ENCODE results near the gene ARID2. TPM values are rescaled to one million over a fixed set of nuclear protein-coding genes. Genes with fewer than 3 reads are reported as not detected.

Gene ARID2
- total and polyA plus RNA-seq, 10 donors = 5.7 to 59.6 (median 42.6) TPM

GRCh38 chr12:45886685-45887084 is 157.2 kb downstream of the ARID2 start:
- Histone ChIP-seq H3K27ac (no peak overlapping the region), H3K9me3 (peaks cover 0 to 20% (median 13%) of the 10 kb centered on the region in 8 donors), H3K4me1 (no peaks in the 10 kb centered on the region), H3K27me3 (replicated peaks in 1 of 7) (no peaks in the 10 kb centered on the region), H3K36me3 (peaks cover 0 to 68% (median 15%) of the 10 kb centered on the region in 6 donors), H3K4me3 (no peak overlapping the region)
- intact Hi-C loops (cut with DNase I; ENCODE audit: low total_unique reads) = loop anchor here (10.0 kb wide), 1 partner anchor 112 kb away; no protein-coding TSS in a partner anchor
- 96 to 100% (median 100%) methylated on average over 1 of the region's 1 CpG for WGBS, 5 donors
- TF ChIP-seq POLR2A (IDR thresholded peaks at IDR 0.05) = no peak
- no peak for TF ChIP-seq CTCF (IDR thresholded peaks at IDR 0.05 in 8 of 11, conservative IDR thresholded peaks at IDR 0.05 in 3 of 11)
- TF ChIP-seq POLR2AphosphoS5 (IDR thresholded peaks at IDR 0.05) = no peak
- no peak for DNase-seq

DNA sequence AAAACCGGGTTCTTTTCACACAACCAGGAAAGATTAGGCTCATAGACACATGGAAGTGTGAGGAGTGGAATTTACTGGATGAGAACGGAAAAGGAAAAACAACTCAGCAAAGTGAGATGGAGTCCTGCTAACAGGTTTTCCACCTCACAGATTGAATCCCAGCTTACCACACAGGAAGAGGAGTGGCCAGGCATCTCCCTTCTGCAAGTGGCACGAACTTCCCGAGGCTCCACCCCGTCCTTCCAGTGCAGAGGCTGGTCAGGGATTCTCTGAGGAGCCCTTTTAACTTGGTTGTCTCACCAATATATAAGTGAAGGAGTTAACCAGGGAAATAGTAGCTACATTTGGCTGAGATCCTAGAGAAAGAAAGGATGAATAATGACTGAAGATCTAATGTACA is 158.0 kb downstream of the ARID2 start:
- 75 to 88% (median 84%) methylated on average over 5 of the region's 5 CpGs for WGBS, 5 donors
- TF ChIP-seq CTCF (IDR thresholded peaks at IDR 0.05 in 8 of 11, conservative IDR thresholded peaks at IDR 0.05 in 3 of 11) (no peak), POLR2AphosphoS5 (IDR thresholded peaks at IDR 0.05) (no peak), POLR2A (IDR thresholded peaks at IDR 0.05) (no peak)
- Histone ChIP-seq H3K4me1 (no peaks in the 10 kb centered on the region), H3K4me3 (no peak overlapping the region), H3K9me3 (peaks cover 0 to 20% (median 13%) of the 10 kb centered on the region in 8 donors), H3K27me3 (replicated peaks in 1 of 7) (no peaks in the 10 kb centered on the region), H3K36me3 (peaks cover 0 to 68% (median 18%) of the 10 kb centered on the region in 6 donors), H3K27ac (no peak overlapping the region)
- no peak for DNase-seq
- intact Hi-C loops (cut with DNase I; ENCODE audit: low total_unique reads) = loop anchor here (10.0 kb wide), 1 partner anchor 113 kb away; no protein-coding TSS in a partner anchor

DNA sequence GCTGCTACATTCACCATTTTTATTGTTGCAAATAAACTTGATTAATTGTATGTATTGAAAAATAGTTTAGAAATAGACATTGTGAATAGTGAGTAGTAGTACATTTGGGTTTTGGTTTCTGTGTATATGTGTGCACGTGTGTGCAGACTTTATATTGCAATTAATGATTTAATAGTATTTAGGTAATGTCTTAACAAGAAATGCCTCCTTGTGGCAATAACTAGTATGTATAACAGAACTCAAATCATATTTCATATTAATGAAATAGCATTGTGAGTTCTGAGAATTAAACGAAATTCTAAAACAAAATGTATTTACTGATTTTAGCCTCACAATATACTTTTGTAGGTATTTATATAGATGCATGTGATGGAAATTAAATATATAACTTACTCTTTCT is 160.8 kb downstream of the ARID2 start:
- Histone ChIP-seq H3K27ac (no peak overlapping the region), H3K9me3 (peaks cover 0 to 9% (median 6%) of the 10 kb centered on the region in 8 donors), H3K27me3 (replicated peaks in 1 of 7) (no peaks in the 10 kb centered on the region), H3K4me1 (no peaks in the 10 kb centered on the region), H3K4me3 (no peak overlapping the region), H3K36me3 (peaks cover 3 to 71% (median 43%) of the 10 kb centered on the region in 6 donors)
- no peak for TF ChIP-seq CTCF (IDR thresholded peaks at IDR 0.05 in 8 of 11, conservative IDR thresholded peaks at IDR 0.05 in 3 of 11)
- no peak for TF ChIP-seq POLR2A (IDR thresholded peaks at IDR 0.05)
- no peak for TF ChIP-seq POLR2AphosphoS5 (IDR thresholded peaks at IDR 0.05)
- 90 to 98% (median 95%) methylated on average over 2 of the region's 2 CpGs for WGBS, 5 donors
- no peak for DNase-seq
- intact Hi-C loops (cut with DNase I; ENCODE audit: low total_unique reads) = no loop called here

- H3K36me3 ChIP-seq = peaks cover 3 to 74% (median 52%) of the 10 kb centered on the region in 6 donors
- 85 to 92% (median 88%) methylated on average over 4 of the region's 4 CpGs for WGBS, 5 donors
Observed at GRCh38 chr12:45893240-45893639, 163.7 kb downstream of the ARID2 start.

More at GRCh38 chr12:45893240-45893639, 163.7 kb downstream of the ARID2 start:
- Histone ChIP-seq H3K27ac (no peak overlapping the region), H3K27me3 (replicated peaks in 1 of 7) (no peaks in the 10 kb centered on the region), H3K4me3 (no peak overlapping the region), H3K9me3 (no peaks in the 10 kb centered on the region), H3K4me1 (no peaks in the 10 kb centered on the region)
- no peak for TF ChIP-seq CTCF (IDR thresholded peaks at IDR 0.05 in 8 of 11, conservative IDR thresholded peaks at IDR 0.05 in 3 of 11)
- no peak for TF ChIP-seq POLR2A (IDR thresholded peaks at IDR 0.05)
- TF ChIP-seq POLR2AphosphoS5 (IDR thresholded peaks at IDR 0.05) = no peak
- intact Hi-C loops (cut with DNase I; ENCODE audit: low total_unique reads) = no loop called here
- DNase-seq = no peak
